Astrocyte of the spinal cord (primary cell): Measurements from ENCODE around the gene DAB1.

ENCODE experiments used
- DNase-seq: peaks from one replicate; pipeline ENCODE4 v3.0.0; 2011; ENCODE audit warnings: low read depth, low spot score
- H3K4me3 ChIP-seq: 2 replicates; pipeline ENCODE4 v1.5.1; 2011; ENCODE audit warnings: low read depth, mild to moderate bottlenecking, low read length, moderate library complexity
- in situ Hi-C: cut with HindIII; loops from 2 replicates; pipeline ENCODE4 v1.10.0; 2017; ENCODE audit warnings: low sequenced_read_pairs
- TF ChIP-seq, protein P1 (sequence below): IDR thresholded peaks from 2 replicates; pipeline ENCODE4 v1.5.1; 2012; ENCODE audit warnings: low read depth, mild to moderate bottlenecking, low read length, inconsistent platforms

DAB1 gene

DNA sequence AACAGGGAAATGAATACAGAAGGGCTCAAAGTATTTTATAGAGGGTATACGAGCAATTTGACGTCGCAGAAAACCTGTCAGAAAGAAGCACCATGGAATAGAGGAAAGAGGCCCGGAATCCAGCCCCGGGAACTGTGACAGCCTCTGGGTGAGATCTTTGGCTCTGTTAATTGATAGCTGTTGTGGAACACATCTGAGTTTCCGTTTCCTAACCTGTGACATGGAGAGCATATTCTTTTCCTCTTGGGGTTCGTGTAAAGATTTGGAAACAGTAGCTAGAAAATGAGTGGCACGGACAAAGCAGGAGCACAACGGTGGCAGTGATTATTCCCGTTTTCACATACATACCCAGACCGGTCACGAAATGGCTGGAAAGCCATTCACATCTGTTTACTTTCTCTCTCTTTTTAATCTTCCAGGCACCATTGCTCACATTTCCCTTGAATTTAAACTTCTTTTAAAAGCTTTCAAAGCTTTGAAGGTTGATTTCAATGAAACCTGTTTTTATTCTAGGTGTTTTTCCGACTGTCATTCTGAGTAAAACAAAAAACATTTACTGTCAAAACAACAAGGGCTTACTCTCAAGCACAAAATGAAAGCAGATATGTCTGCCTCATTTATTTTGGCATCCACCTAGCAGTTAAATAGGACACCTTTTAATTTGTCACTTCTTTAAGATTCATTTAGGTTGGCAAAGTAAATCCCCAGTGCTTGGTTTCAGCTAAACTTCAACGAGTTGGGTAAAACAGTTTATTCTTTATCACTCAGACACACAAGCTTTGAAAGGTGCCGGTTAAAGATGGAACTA lies 431.3 kb downstream of the DAB1 start:
- DNase-seq: no peak
- TF ChIP-seq, protein P1, sequence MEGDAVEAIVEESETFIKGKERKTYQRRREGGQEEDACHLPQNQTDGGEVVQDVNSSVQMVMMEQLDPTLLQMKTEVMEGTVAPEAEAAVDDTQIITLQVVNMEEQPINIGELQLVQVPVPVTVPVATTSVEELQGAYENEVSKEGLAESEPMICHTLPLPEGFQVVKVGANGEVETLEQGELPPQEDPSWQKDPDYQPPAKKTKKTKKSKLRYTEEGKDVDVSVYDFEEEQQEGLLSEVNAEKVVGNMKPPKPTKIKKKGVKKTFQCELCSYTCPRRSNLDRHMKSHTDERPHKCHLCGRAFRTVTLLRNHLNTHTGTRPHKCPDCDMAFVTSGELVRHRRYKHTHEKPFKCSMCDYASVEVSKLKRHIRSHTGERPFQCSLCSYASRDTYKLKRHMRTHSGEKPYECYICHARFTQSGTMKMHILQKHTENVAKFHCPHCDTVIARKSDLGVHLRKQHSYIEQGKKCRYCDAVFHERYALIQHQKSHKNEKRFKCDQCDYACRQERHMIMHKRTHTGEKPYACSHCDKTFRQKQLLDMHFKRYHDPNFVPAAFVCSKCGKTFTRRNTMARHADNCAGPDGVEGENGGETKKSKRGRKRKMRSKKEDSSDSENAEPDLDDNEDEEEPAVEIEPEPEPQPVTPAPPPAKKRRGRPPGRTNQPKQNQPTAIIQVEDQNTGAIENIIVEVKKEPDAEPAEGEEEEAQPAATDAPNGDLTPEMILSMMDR: no peak
- in situ Hi-C loops: no loop called here
- no peak overlapping the region for H3K4me3 ChIP-seq

DNA sequence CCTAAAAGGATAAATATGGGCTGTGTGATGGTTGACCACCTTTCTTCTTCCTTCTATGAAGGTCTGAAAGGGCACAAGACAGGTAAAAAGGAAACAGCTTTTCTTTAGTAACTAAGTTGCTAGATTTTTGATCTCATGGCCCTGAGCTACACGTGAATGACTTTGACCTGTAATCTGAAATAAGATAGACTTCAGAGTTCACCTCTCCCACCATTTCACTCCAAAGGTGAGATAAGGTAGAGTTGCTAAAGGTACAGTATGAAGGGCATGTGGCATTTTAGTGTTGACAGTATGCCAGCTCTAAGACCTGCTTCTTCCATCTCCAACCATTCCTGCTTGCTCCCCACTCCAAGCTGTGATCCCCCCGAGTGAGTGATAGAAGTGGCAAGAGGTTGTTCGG lies 432.3 kb downstream of the DAB1 start:
- in situ Hi-C loops: no loop called here
- TF ChIP-seq, protein P1: no peak
- DNase-seq: no peak
- H3K4me3 ChIP-seq: no peak overlapping the region

DNA sequence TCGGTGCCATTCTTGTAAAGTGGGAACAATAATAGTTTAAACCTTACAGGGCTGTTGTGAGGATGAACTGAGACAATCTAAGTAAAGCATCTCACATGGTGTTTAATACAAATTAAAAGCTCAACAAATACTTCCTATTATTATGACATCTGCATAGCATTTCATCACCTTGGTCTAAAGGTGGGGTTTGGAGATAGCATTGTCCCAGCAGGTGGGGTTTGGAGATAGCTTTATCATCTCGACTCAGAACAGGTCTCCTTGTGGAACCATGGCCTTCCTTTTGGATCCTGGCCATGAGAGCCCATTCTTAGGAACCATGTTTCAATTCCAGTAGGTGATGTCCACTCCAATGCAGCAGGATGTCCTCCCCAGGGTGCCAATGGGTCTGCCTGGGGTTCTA lies 437.5 kb downstream of the DAB1 start:
- no peak for DNase-seq
- in situ Hi-C loops: no loop called here
- no peak overlapping the region for H3K4me3 ChIP-seq
- TF ChIP-seq, protein P1: no peak

DNA sequence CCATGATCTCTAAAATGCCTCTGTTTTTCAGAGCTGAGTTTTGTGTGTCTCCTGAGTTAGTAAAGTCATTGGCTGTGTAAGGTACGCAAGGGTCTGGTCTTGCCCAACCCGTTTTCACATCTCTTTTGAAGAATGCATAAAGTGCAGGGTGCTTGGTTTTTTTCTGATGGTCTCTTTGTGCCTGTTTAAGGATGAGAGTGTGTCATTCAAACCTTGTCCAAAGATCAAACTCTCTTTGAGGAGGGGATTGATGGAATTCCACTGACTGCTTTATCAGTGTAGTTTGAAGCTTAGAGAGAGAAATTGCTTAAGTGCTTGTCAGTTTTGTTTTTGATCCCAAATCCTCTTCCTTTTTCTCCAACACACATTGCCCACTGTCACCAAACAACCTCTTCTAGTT lies 438.0 kb downstream of the DAB1 start:
- DNase-seq: no peak
- TF ChIP-seq, protein P1: no peak
- no peak overlapping the region for H3K4me3 ChIP-seq
- in situ Hi-C loops: no loop called here

DNA sequence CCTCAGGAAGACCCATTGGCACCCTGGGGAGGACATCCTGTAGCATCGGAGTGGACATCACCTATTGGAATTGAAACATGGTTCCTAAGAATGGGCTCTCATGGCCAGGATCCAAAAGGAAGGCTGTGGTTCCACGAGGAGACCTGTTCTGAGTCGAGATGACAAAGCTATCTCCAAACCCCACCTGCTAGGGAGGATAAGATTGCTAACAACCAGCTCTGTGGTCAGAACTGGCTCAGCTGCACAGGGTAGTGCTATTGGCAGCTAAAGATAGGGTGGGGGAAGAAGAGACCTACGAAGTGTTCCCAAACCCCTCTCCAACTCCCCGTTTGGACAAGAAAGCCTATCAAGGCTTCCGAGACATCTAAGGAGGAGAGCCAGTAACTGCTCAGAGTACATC lies 440.4 kb downstream of the DAB1 start:
- TF ChIP-seq, protein P1: no peak
- no peak for DNase-seq
- in situ Hi-C loops: no loop called here
- H3K4me3 ChIP-seq: no peak overlapping the region

DNA sequence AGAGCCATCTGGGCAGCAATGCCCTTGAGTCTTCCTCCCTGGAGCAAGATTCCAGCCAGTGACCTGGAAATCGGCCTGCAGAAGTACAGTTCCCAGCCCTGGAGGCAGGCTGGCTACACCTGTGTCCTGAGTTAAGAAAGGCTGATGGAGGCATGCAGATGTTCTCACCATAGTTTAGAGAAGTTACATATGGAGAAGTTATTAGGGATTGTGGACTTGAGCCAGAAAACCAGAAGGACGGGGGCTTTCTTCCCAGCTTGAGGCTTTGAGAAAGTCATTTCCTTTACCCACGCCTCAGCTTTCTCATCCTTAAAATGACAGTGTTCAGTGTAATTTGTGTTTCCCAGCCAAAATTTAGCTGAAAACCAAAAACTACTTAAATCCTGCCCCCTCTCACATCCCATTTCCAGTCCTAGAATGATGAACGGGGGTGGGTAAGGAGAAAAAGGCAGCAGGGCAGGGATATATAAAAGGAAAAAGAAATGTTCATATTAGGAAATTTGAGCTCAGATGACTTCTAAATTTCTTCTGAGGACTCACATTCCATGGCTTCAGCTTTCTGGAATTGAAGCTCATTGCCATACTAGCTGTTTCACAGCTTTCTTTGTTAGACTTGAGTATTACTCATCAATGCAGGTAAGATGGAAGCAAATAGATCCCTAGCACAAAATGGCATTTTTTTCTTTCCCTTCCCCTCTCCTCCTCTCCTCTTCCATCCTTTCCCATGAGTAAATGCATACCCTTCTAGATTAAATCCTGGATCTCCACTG lies 443.7 kb downstream of the DAB1 start:
- in situ Hi-C loops: no loop called here
- TF ChIP-seq, protein P1: no peak
- H3K4me3 ChIP-seq: no peak overlapping the region
- no peak for DNase-seq
